GM12864 (cell line): ENCODE data around the gene CDH13.
A peak's percentile ranks its signal among the peaks of the same experiment; 100 is the strongest.

Experiments used
- DNase-seq: peaks from one replicate; pipeline ENCODE4 v3.0.0-alpha.2; 2011; ENCODE audit warnings: low read depth
- H3K4me3 ChIP-seq: 2 replicates; pipeline ENCODE4 v1.5.1; 2011; ENCODE audit warnings: mild to moderate bottlenecking, low read depth, low read length, control low read depth
- TF ChIP-seq, protein P1 (sequence below): IDR thresholded peaks from 2 replicates; pipeline ENCODE4 v1.5.1; 2011; ENCODE audit warnings: low read depth, mild to moderate bottlenecking, moderate library complexity, low read length, control low read depth, inconsistent platforms; ENCODE audit errors: missing control alignments

The CDH13 gene

GRCh38 chr16:82835487-82836155, 208.9 kb downstream of the CDH13 start:
- TF ChIP-seq, protein P1, sequence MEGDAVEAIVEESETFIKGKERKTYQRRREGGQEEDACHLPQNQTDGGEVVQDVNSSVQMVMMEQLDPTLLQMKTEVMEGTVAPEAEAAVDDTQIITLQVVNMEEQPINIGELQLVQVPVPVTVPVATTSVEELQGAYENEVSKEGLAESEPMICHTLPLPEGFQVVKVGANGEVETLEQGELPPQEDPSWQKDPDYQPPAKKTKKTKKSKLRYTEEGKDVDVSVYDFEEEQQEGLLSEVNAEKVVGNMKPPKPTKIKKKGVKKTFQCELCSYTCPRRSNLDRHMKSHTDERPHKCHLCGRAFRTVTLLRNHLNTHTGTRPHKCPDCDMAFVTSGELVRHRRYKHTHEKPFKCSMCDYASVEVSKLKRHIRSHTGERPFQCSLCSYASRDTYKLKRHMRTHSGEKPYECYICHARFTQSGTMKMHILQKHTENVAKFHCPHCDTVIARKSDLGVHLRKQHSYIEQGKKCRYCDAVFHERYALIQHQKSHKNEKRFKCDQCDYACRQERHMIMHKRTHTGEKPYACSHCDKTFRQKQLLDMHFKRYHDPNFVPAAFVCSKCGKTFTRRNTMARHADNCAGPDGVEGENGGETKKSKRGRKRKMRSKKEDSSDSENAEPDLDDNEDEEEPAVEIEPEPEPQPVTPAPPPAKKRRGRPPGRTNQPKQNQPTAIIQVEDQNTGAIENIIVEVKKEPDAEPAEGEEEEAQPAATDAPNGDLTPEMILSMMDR, result no peak
- peak; percentile 3 for DNase-seq
- no peak overlapping the region for H3K4me3 ChIP-seq

GRCh38 chr16:82841108-82841507, 214.3 kb downstream of the CDH13 start:
- TF ChIP-seq, protein P1, result no peak
- no peak for DNase-seq

DNA sequence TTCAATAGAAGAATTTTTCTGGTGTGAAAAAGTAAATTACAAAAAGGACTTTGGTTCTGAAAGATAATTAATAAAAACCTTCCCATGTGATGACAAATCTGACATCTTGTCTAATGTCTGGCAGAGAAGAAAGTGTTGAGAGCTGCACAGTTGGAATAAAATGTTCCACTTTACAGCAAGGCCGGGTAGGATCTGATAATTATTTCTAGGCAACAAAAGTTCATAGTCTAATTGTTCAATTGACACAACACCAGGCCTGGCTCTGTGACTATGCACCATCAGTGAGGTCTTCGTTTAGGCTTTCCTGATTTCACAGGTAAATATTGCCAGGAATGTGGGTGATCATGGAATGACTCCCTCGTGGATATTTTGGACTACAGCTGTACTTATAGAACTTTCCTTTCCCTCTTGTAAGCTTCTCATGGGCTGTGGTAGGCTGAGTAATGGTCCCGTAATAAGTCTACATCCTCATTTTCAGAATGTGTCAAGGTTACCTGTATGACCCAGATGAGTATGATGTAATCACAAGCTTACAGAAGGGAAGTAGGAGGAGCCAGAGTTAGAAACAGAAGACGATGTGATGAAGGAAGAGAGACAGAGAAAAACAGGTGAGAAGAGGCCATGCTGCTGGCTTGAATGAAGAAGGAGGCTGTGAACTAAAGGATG, 217.0 kb downstream of the CDH13 start:
- no peak overlapping the region for H3K4me3 ChIP-seq
- TF ChIP-seq, protein P1, result no peak
- DNase-seq, result no peak

More at GRCh38 chr16:82841108-82841507, 214.3 kb downstream of the CDH13 start:
- H3K4me3 ChIP-seq, result no peak overlapping the region

GRCh38 chr16:82845116-82845515, 218.3 kb downstream of the CDH13 start:
- TF ChIP-seq, protein P1, result no peak
- DNase-seq, result no peak
- no peak overlapping the region for H3K4me3 ChIP-seq

- no peak overlapping the region for H3K4me3 ChIP-seq
- TF ChIP-seq, protein P1, result no peak
- no peak for DNase-seq
Observed at GRCh38 chr16:82846806-82847205, 220.0 kb downstream of the CDH13 start.

DNA sequence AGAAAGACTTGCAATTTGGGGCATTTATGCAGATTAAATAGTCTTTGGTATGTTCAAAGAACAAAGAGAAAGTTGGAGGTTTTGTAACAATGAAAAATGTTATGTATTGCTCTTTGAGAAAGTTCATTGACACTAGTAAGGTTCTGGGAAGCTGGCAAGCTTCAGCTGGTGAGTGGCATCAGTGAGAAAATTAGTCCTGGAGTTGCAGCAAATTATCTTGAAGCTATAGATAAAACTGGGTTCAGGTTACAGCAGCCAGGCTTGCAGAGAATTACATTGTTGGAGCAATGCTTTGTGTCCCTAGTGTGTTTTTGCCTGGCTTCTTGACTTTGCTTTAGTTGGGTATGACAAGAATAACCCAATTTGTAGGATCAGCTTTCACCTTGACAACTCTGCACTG, 221.2 kb downstream of the CDH13 start:
- TF ChIP-seq, protein P1, result no peak
- H3K4me3 ChIP-seq, result no peak overlapping the region
- DNase-seq, result no peak
